ENCODE data around the gene TEAD1. TPM values are rescaled to one million over a fixed set of nuclear protein-coding genes. Genes with fewer than 3 reads are reported as not detected.
"Not testable (repeated sequence)": the region's sequence is repeated elsewhere in the genome, so short reads cannot be mapped to it uniquely, and the experiment has no call there.

The TEAD1 gene
- total RNA-seq, 4 donors from 2014 or later: 46.4 to 214 (median 61.2) TPM

GRCh38 chr11:12756867-12757266 is 82.6 kb downstream of the TEAD1 start:
- DNase-seq: no peak
- intact Hi-C loops (cut with DNase I; ENCODE audit: low total_unique reads) (no loop called here), in situ Hi-C loops (cut with MboI; ENCODE audit: low pct_ligation_motif_present in 1 of 4, low pct_unique_long_range_greater_than_20kb in 1 of 4, low sequenced_read_pairs in 3 of 4) (no loop called here)
- Histone ChIP-seq H3K27ac (no peak overlapping the region), H3K36me3 (no peaks in the 10 kb centered on the region), H3K4me3 (no peak overlapping the region), H3K4me1 (peaks cover 9 to 28% (median 14%) of the 10 kb centered on the region in 4 donors), H3K9me3 (no peaks in the 10 kb centered on the region), H3K27me3 (no peaks in the 10 kb centered on the region)
- 45 to 57% methylated on average over 3 of the region's 3 CpGs for WGBS, 2 donors (ENCODE audit: low coverage in 1 of 2)
- TF ChIP-seq CTCF (IDR thresholded peaks at IDR 0.05): no peak
- no peak for TF ChIP-seq EP300 (IDR thresholded peaks at IDR 0.05; ENCODE audit: low read depth)
- TF ChIP-seq POLR2AphosphoS5 (IDR thresholded peaks at IDR 0.05): no peak
- TF ChIP-seq POLR2A (IDR thresholded peaks at IDR 0.05): no peak

GRCh38 chr11:12757416-12757815 is 83.2 kb downstream of the TEAD1 start:
- no peak for DNase-seq
- H3K4me1 ChIP-seq: peaks cover 9 to 28% (median 14%) of the 10 kb centered on the region in 4 donors
- H3K9me3 ChIP-seq: no peaks in the 10 kb centered on the region
- 44 to 59% methylated on average over 2 of the region's 2 CpGs for WGBS, 2 donors (ENCODE audit: low coverage in 1 of 2)
- no peak overlapping the region for H3K4me3 ChIP-seq
- in situ Hi-C loops (cut with MboI; ENCODE audit: low pct_ligation_motif_present in 1 of 4, low pct_unique_long_range_greater_than_20kb in 1 of 4, low sequenced_read_pairs in 3 of 4) (no loop called here), intact Hi-C loops (cut with DNase I; ENCODE audit: low total_unique reads) (no loop called here)
- H3K36me3 ChIP-seq: no peaks in the 10 kb centered on the region
- TF ChIP-seq POLR2AphosphoS5 (IDR thresholded peaks at IDR 0.05) (no peak), POLR2A (IDR thresholded peaks at IDR 0.05) (no peak), CTCF (IDR thresholded peaks at IDR 0.05) (no peak), EP300 (IDR thresholded peaks at IDR 0.05; ENCODE audit: low read depth) (no peak)
- H3K27ac ChIP-seq: no peak overlapping the region
- H3K27me3 ChIP-seq: no peaks in the 10 kb centered on the region

GRCh38 chr11:12758117-12758516 is 83.9 kb downstream of the TEAD1 start:
- H3K27me3 ChIP-seq; H3K27ac ChIP-seq; DNase-seq; H3K9me3 ChIP-seq; H3K36me3 ChIP-seq; H3K4me3 ChIP-seq; in situ Hi-C loops (cut with MboI; ENCODE audit: low pct_ligation_motif_present in 1 of 4, low pct_unique_long_range_greater_than_20kb in 1 of 4, low sequenced_read_pairs in 3 of 4); intact Hi-C loops (cut with DNase I; ENCODE audit: low total_unique reads): not testable (repeated sequence)
- 95 to 98% methylated on average over 3 to 6 of the region's 6 CpGs for WGBS, 2 donors (ENCODE audit: low coverage in 1 of 2)
- H3K4me1 ChIP-seq: peaks cover 12 to 33% (median 18%) of the 10 kb centered on the region in 4 donors

GRCh38 chr11:12761029-12761428 is 86.8 kb downstream of the TEAD1 start:
- intact Hi-C loops (cut with DNase I; ENCODE audit: low total_unique reads) (no loop called here), in situ Hi-C loops (cut with MboI; ENCODE audit: low pct_ligation_motif_present in 1 of 4, low pct_unique_long_range_greater_than_20kb in 1 of 4, low sequenced_read_pairs in 3 of 4) (no loop called here)
- H3K27ac ChIP-seq: no peak overlapping the region
- peak in 1 of 5 experiments; percentile 21 for TF ChIP-seq CTCF (IDR thresholded peaks at IDR 0.05)
- no peak for TF ChIP-seq POLR2AphosphoS5 (IDR thresholded peaks at IDR 0.05)
- no peak for DNase-seq
- H3K9me3 ChIP-seq: no peaks in the 10 kb centered on the region
- H3K4me1 ChIP-seq: peaks cover 5 to 21% (median 7%) of the 10 kb centered on the region in 4 donors
- no peak overlapping the region for H3K4me3 ChIP-seq
- H3K36me3 ChIP-seq: no peaks in the 10 kb centered on the region
- WGBS, 2 donors (ENCODE audit: low coverage in 1 of 2): 51 to 75% methylated on average over 2 to 3 of the region's 3 CpGs
- H3K27me3 ChIP-seq: no peaks in the 10 kb centered on the region

GRCh38 chr11:12762278-12762677 is 88.1 kb downstream of the TEAD1 start:
- in situ Hi-C loops (cut with MboI; ENCODE audit: low pct_ligation_motif_present in 1 of 4, low pct_unique_long_range_greater_than_20kb in 1 of 4, low sequenced_read_pairs in 3 of 4) (no loop called here), intact Hi-C loops (cut with DNase I; ENCODE audit: low total_unique reads) (no loop called here)
- no peak for DNase-seq
- no peaks in the 10 kb centered on the region for H3K27me3 ChIP-seq
- peaks cover 0 to 18% (median 7%) of the 10 kb centered on the region in 4 donors for H3K4me1 ChIP-seq
- H3K27ac ChIP-seq: peak overlapping the region in 2 of 4 donors; percentile 21 to 29
- no peaks in the 10 kb centered on the region for H3K9me3 ChIP-seq
- 39 to 63% methylated on average over 5 of the region's 5 CpGs for WGBS, 2 donors (ENCODE audit: low coverage in 1 of 2)
- no peak for TF ChIP-seq POLR2A (IDR thresholded peaks at IDR 0.05)
- no peak for TF ChIP-seq CTCF (IDR thresholded peaks at IDR 0.05)
- TF ChIP-seq EP300 (IDR thresholded peaks at IDR 0.05; ENCODE audit: low read depth): no peak
- TF ChIP-seq POLR2AphosphoS5 (IDR thresholded peaks at IDR 0.05): no peak
- H3K36me3 ChIP-seq: no peaks in the 10 kb centered on the region
- H3K4me3 ChIP-seq: no peak overlapping the region
